HG03460 (cell line): ENCODE results near the gene RNF223.
"Not testable (repeated sequence)": the region's sequence is repeated elsewhere in the genome, so short reads cannot be mapped to it uniquely, and the experiment has no call there.

ENCODE experiments used
- ATAC-seq: cut with Tn5 transposase; IDR thresholded peaks from one replicate; pipeline ENCODE4 v1.9.1; 2021; ENCODE audit not compliant: unreplicated experiment

The RNF223 gene

DNA sequence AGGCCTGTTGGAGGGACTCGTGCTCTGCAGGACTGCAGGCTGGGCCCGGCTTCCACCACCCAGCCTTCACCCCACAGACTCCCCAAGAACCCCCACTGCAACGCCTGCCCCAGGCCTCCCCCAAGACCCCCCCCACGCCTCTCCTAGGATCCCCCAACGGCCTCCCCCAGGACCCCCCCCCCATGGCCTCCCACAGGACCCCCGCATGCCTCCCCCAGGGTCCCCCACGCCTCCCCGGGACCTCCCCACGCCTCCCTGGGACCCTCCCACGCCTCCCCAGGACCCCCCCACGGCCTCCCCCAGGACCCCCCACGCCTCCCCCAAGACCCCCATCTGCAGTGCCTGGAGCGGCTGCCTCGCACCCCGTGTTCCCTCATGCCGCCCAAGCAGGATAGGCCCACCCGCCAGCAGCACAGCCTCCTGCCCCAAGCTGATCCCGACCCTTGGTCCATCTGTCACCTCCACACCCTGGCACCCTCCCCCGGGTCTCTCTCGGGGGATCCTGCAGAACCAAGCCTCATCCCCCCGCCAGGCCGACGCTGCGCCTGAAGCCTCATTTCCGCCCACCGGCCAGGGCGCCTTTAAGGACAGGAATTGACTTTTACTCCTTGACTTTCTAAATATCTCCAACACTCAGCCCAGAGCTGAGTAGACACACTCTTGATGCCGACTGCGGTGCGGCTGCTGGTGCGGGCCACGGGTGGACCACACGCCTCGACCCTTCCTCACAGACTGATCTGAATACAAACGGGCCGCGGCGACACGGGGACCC is 14.1 kb upstream of the RNF223 start:
- no peak for ATAC-seq

- ATAC-seq, result no peak
Observed at GRCh38 chr1:1087351-1088028, 13.4 kb upstream of the RNF223 start.

- ATAC-seq, result no peak
Observed at GRCh38 chr1:1086911-1087341, 12.8 kb upstream of the RNF223 start.

GRCh38 chr1:1085911-1086841 is 12.1 kb upstream of the RNF223 start:
- no peak for ATAC-seq

DNA sequence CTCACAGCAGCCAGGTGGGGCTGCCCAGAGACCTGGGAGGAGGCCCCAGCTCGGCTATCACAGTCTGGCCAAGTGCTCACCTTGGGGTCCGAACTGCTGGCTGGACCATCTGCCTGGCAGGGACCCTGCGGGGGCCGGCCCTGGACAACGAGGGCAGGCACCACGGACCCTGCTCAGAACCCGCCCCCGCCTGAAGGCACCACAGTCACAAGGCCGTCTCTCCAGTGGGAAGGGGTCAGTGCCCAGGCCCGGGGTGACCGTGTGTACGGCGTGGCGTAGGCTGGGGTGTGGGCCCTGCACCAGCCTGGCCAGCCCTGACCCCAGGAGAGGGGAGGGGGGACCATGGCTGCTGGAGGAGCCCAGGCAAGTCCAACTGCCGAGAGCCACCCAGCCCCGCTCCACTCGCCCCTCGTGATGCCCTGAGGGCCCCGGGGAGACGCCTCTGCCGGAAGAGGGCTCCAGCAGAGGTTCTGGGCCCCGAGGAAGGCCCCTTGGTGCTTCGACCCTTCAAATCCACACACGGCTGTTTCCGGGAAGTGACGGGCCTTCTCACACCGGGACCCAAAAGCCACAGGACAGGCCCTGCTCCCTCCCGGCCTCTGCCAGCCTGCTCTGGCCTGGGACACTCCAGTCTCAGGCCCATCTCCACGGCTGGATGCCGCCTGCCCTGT is 11.2 kb upstream of the RNF223 start:
- ATAC-seq, result no peak

DNA sequence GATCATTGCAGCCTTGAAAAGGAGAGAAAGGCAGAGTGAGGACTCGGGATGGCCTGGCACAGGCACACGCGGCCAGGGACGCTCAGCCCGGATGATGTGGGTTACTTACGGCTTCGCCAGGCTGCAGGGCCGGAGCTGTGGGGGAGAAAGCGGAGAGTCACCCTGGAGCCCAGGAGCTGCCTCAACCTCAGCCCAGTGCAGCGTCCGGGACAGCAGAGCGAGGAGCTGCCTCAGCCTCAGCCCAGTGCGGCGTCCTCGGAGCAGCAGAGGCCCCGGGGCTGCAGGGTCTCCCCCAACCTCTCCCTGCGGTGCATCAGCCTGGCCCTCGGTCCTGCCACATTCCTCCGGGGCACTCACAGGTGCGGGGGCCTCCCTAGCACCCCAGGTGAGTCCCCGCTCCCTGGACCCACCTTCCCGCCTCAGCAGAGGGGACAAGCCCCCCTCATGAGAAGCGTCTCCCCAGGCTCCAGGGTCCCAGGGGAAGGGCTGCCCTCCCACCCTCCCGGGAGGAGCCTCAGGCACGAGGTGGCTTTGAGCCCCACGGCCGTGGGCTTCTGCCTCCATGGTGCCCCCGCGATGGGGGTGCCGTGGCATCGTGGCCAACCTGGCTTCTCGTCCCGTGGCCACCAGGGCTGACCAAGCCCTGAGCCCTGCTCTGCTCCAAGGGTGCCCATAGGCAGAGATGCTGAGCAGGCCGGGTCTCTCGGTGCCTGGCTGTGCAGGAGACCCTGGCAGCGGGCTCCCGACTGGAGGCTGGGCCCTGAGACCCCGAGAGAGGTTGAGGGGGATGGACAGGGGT is 10.5 kb upstream of the RNF223 start:
- no peak for ATAC-seq

- no peak for ATAC-seq
Observed at GRCh38 chr1:1083416-1084371, 9.6 kb upstream of the RNF223 start.

DNA sequence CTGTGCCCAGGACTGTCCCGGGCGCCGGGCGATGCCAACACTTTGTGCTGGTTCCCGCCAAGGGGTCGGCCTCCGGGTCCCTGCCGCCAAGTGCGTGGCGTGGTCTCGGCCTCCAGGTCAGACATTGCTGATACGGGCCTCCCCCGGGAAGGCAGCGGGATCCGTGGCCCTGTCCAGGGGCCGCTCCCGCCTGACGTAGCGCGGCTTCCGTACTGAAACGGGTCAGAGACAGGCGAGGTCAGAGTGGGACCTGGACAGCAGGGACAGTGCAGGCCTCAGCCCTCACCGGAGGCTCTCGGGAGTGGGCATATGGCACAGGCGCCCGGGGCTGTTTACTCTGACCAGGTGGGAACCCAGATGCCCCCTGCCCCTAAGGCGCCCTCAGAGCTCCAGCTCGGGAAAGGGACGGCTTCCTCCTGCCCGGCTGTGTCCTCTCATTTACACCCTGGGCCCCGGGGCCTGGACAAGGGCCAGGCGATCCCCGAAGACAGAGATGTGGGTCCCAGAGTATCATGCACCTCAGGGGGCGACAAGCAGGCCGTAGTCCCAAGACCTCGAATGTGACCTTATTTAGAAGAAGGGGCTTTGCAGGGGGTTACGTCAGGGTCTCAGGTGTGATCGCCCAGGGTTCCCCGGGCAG is 8.8 kb upstream of the RNF223 start:
- no peak for ATAC-seq

DNA sequence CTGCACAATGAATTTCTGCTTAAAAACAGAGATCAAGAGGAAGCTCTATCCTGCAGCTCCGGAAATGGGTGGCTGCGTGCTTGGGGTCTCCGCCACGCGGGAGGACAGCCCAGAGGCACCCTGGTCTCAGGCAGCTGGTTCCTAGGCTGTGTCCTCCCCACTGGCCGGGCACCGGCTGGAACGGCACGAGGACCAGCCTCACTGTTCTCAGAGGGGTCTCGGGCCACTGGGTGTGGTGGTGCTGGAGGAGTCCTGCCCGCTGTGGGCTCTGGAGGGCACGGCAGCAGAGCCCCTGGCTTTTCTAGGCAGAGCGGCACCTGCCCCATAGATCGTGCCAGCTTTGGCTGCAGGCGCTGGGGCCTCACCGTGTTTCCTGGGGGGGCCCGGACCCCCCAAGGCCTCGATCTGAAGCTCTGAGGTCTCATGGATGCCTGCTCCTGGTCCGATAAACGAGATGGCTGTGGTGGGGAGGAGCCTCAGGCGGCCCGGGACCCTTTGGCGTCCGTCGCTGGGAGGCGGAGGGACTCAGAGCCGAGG is 8.2 kb upstream of the RNF223 start:
- no peak for ATAC-seq

DNA sequence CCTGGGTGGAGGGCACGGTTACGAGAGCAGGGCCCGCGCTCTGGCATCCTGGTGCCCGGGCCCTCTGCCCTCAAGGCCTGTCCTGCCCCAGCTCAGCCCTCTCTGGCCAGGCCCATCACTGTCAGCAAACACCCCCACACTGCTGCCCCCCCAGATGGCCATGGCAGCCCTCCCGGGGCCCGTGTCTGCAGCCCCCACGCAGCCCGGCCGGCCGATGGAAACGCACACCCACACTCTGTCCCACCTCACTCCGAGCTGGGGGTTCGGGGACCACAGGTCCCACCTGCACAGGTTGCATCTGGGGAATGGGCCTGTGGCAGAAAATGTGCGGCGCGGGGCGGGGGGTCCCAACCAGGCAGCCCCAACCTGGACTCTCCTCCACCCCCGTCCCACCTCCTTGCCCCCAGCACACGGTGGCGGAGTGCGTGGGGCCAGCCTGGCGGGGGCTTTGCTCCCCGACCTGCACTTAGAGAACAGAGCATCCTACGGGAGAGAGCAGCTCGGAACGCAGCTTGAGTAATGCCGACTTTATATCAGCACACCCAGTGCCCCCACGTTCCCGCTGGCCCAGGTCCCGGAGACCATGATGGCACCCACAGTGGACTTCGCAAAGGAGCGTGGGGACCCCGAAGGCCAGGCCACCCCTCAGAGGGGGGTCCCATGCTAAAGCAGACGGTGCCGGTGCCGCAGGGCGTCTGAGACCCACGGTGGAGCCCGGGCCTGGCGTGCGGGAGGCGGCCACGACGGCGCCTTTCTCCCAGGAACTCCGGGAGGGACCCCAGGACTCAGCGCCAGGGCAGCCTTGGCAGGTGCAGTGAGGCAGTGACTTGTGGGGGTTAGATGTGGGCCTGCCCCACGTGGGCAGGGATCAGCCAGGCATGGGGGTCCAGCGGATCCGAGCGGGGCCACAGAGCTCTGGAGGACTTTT is 7.5 kb upstream of the RNF223 start:
- no peak for ATAC-seq

GRCh38 chr1:1080951-1081310 is 6.8 kb upstream of the RNF223 start:
- ATAC-seq, result no peak

- no peak for ATAC-seq
Observed at GRCh38 chr1:1080122-1080757, 6.1 kb upstream of the RNF223 start.

- peak; percentile 51 for ATAC-seq
Observed at GRCh38 chr1:1079408-1080121, 5.5 kb upstream of the RNF223 start.

DNA sequence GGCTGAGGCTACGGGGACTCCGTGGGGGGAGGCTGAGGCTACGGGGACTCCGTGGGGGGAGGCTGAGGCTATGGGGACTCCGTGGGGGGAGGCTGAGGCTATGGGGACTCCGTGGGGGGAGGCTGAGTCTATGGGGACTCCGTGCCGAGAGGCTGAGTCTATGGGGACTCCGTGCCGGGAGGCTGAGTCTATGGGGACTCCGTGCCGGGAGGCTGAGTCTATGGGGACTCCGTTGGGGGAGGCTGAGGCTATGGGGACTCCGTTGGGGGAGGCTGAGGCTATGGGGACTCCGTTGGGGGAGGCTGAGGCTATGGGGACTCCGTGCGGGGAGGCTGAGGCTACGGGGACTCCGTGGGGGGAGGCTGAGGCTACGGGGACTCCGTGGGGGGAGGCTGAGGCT is 3.3 kb upstream of the RNF223 start:
- ATAC-seq, result not testable (repeated sequence)

DNA sequence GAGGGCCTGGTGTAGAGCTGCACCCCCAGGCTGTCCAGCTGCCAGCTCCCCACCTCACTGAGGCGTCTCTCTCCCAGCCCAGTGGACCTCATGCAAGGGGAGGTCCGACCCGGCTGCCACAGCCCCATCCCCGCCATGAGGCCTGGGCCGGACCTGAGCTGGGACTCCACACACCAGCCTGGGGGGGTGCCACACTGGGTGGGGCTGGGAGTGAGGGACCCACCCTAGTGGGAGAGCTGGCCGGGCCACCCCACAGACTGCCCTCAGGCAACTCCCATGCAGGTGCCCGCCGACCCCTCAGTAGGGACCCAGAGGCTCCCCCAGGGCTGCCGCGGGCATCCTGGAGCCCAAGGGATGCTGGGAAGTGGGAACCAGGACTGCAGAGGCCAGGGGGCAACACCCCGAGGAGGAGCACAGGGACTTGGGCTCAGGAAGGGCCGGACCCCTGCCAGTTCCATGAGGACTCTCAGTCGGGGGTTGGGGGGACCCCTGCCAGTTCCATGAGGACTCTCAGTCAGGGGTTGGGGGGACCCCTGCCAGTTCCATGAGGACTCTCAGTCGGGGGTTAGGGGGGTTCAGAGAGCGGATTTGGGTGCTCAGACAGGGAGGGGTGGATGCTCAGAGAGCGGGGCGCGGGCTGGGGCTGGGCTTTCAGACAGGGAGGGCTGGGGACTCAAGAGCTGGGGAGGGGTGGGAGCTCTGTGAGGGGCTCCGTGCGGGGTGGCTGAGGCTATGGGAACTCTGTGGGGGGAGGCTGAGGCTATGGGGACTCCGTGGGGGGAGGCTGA is 1.2 kb upstream of the RNF223 start:
- ATAC-seq, result no peak
